ENCODE data around the gene DCANP1.

Gene DCANP1

DNA sequence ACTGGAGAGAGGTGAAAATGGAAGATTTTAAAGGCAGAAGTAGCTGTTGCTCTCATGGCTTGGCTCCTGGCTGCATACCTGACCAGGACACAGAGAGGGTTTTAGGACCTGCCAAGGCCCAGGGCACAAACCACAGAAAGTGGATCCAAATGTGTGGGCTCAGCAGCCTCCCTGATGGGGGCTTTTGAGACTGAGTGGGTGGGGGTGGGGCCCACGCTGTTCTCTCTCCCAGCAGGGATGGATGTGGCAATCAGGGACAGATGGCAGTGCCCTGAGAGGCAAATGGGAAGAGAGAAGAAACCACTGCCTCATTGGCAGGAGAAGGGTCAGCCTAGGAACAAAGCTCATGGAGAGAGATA lies 39.9 kb upstream of the DCANP1 start:
- Mint-ChIP-seq H3K9me3 (no peaks in the 10 kb centered on the region), H3K4me3 (peak overlapping the region in 1 of 3 experiments; percentile 51), H3K27ac (no peak overlapping the region), H3K27me3 (ENCODE audit: low read depth) (peaks cover 92% of the 10 kb centered on the region), H3K4me1 (peaks cover 30% of the 10 kb centered on the region), H3K36me3 (ENCODE audit: low read depth) (no peaks in the 10 kb centered on the region)
- TF ChIP-seq, protein P1, sequence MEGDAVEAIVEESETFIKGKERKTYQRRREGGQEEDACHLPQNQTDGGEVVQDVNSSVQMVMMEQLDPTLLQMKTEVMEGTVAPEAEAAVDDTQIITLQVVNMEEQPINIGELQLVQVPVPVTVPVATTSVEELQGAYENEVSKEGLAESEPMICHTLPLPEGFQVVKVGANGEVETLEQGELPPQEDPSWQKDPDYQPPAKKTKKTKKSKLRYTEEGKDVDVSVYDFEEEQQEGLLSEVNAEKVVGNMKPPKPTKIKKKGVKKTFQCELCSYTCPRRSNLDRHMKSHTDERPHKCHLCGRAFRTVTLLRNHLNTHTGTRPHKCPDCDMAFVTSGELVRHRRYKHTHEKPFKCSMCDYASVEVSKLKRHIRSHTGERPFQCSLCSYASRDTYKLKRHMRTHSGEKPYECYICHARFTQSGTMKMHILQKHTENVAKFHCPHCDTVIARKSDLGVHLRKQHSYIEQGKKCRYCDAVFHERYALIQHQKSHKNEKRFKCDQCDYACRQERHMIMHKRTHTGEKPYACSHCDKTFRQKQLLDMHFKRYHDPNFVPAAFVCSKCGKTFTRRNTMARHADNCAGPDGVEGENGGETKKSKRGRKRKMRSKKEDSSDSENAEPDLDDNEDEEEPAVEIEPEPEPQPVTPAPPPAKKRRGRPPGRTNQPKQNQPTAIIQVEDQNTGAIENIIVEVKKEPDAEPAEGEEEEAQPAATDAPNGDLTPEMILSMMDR (IDR thresholded peaks at IDR 0.05; ENCODE audit: unreplicated experiment in 3 of 3) = no peak

DNA sequence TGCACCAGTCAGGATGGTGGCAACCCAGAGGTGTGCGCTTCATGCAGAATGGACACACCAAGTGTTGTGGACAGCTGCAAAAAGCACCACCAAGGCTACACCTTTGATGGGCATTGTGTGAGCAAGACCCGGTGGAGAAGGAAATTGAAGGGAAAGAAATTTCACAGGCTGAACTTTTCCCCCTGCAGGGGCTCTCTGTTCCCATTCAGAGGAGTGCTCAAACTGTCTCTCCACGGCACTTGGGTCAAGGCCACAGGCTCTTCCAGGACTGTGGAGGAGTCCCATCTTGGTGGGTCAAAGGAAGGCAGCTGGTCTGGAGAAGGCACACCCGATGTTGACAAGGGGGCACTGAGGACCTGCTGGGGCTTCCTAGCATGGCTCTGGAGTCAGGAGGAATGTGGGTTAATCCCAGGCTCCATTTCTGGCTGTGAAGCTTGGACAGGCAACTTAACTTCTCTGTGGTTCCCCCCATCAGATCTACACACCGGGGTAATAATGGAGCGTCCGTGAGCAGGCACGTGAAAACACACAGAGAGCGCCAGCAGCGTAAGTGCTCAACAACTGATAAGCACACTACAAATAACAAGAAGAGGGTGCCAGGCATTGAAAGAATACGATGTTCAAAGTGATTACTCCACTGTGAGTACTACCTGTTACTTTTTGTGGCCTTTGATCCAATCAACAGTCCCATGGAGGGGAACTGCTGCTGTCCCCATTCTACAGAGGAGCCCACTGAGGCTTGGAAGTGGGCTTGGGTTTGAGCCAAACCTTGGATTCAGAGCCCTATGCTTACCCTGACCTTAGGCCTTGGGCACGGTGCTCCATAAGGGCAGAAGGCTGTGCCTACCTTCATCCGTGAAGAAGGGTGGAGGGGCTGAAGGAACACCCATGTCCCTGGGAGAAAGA lies 39.2 kb upstream of the DCANP1 start:
- H3K27me3 Mint-ChIP-seq (ENCODE audit: low read depth) = peaks cover 86% of the 10 kb centered on the region
- H3K4me3 Mint-ChIP-seq = peak overlapping the region in 1 of 3 experiments; percentile 51
- H3K9me3 Mint-ChIP-seq = no peaks in the 10 kb centered on the region
- no peak overlapping the region for H3K27ac Mint-ChIP-seq
- TF ChIP-seq, protein P1 (IDR thresholded peaks at IDR 0.05; ENCODE audit: unreplicated experiment in 3 of 3) = no peak
- H3K4me1 Mint-ChIP-seq = peaks cover 30% of the 10 kb centered on the region
- no peaks in the 10 kb centered on the region for H3K36me3 Mint-ChIP-seq (ENCODE audit: low read depth)

DNA sequence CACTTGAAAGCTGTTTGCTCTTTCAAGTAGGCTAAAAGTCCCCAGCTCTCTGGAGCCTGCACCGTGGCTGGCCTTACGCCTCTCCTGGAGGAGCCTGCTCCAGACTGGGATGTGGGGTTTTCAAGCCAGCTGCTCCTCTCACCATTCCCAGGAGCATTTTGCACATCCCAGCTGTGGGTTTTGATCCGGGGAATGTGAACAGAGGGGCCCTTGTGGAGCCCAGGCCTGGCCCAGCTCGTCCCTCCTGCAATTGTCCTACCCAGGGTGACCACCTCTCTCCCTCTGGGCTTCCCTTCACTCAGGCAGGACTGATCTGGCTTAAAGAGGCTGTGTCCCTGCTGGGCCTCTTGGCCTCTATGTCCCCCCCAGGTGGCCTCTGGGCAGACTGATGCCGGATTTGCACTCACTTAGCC lies 37.5 kb upstream of the DCANP1 start:
- TF ChIP-seq, protein P1 (IDR thresholded peaks at IDR 0.05; ENCODE audit: unreplicated experiment in 3 of 3) = no peak
- H3K27ac Mint-ChIP-seq = no peak overlapping the region
- peaks cover 70% of the 10 kb centered on the region for H3K27me3 Mint-ChIP-seq (ENCODE audit: low read depth)
- no peaks in the 10 kb centered on the region for H3K9me3 Mint-ChIP-seq
- no peak overlapping the region for H3K4me3 Mint-ChIP-seq
- H3K36me3 Mint-ChIP-seq (ENCODE audit: low read depth) = no peaks in the 10 kb centered on the region
- peaks cover 21% of the 10 kb centered on the region for H3K4me1 Mint-ChIP-seq

DNA sequence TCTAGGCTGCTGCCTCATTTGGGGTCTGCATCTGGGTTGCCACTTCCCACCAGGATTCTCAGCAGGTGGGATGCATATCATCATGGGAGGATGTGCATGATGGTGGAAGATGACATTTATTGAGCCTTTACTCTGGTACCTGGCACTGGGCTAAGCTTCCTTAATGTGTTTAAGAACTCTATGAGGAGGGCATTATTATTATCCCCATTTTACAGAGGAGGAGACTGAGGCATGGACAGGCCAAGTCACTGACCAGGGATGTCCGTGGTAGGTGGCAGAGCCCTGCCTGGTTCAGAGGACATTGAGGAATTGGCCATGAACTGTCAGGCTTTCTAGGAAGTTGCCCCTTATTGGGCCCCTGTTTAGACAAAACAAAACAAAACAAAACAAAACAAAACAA lies 36.1 kb upstream of the DCANP1 start:
- peaks cover 8% of the 10 kb centered on the region for H3K4me1 Mint-ChIP-seq
- no peak overlapping the region for H3K4me3 Mint-ChIP-seq
- H3K36me3 Mint-ChIP-seq (ENCODE audit: low read depth) = no peaks in the 10 kb centered on the region
- H3K9me3 Mint-ChIP-seq = no peaks in the 10 kb centered on the region
- H3K27ac Mint-ChIP-seq = no peak overlapping the region
- TF ChIP-seq, protein P1 (IDR thresholded peaks at IDR 0.05; ENCODE audit: unreplicated experiment in 3 of 3) = no peak
- H3K27me3 Mint-ChIP-seq (ENCODE audit: low read depth) = peaks cover 63% of the 10 kb centered on the region

DNA sequence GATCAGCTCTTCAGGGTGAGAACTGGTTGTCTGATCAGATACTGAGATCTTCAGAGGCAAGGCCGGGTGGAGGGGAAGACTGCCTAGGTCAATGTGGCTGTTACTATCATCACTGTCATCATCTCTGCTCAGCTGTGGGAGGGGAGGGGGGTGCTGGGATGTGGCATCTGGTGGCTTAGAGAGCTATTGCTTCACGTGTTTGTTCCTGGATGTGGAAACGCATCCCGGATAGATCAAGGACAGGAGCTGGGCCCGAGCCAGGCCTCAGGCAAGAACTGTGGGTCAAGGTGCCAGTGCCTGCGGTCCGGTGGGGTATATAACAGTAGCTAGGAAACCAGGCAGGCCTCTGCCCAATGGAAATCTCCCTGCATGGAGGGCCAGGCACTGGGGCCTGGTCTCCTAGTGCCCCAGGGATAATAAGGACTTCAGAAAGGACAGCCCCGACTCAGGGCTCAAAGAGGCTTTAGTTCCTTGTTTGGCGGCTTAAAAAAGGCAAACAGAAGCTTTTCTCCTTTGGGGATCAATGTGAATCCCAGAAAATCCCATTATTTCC lies 35.3 kb upstream of the DCANP1 start:
- peaks cover under 1% of the 10 kb centered on the region for H3K4me1 Mint-ChIP-seq
- no peak overlapping the region for H3K27ac Mint-ChIP-seq
- peaks cover 58% of the 10 kb centered on the region for H3K27me3 Mint-ChIP-seq (ENCODE audit: low read depth)
- H3K9me3 Mint-ChIP-seq = no peaks in the 10 kb centered on the region
- H3K4me3 Mint-ChIP-seq = no peak overlapping the region
- TF ChIP-seq, protein P1 (IDR thresholded peaks at IDR 0.05; ENCODE audit: unreplicated experiment in 3 of 3) = no peak
- no peaks in the 10 kb centered on the region for H3K36me3 Mint-ChIP-seq (ENCODE audit: low read depth)
